ENCODE measurements around the gene URB1. TPM values are rescaled to one million over a fixed set of nuclear protein-coding genes. Genes with fewer than 3 reads are reported as not detected.

The URB1 gene
- total and polyA plus RNA-seq, 9 of the 15 experiments (the other 6 are each of a cell fraction or from before 2014, with no cell fraction given), result 0.97 to 53.6 (median 21.5) TPM

GRCh38 chr21:32309906-32310460, 82.8 kb downstream of the URB1 start:
- H3K9ac ChIP-seq (ENCODE audit: insufficient read depth in 1 of 2, low read depth in 2 of 2, low read length in 2 of 2), result no peak overlapping the region
- H4K20me1 ChIP-seq (replicated peaks; ENCODE audit: control insufficient read depth, insufficient read depth, low read length), result no peaks in the 10 kb centered on the region
- no peaks in the 10 kb centered on the region for H3K79me2 ChIP-seq (ENCODE audit: control insufficient read depth, insufficient read depth, low read length)
- CTCF ChIA-PET (ENCODE audit: low intra/inter-chr PET ratio), result no interaction called here
- H3K9me1 ChIP-seq (ENCODE audit: control insufficient read depth, insufficient read depth, low read length), result no peaks in the 10 kb centered on the region
- FAIRE-seq (no peak), DNase-seq (ENCODE audit: extremely low read depth in 1 of 4, low spot score in 3 of 4) (no peak), ATAC-seq (no peak)
- no peak overlapping the region for H2AFZ ChIP-seq (ENCODE audit: low read depth, low read length)
- TF ChIP-seq POLR2G (IDR thresholded peaks at IDR 0.05; ENCODE audit: low read depth, low read length), result no peak
- TF ChIP-seq THAP12 (CRISPR knock-in tag; IDR thresholded peaks at IDR 0.05), result no peak
- TF ChIP-seq EP300 (IDR thresholded peaks at IDR 0.05; ENCODE audit: low read length), result no peak
- TF ChIP-seq PCBP2 (IDR thresholded peaks at IDR 0.05; ENCODE audit: low read depth, low read length, poor library complexity, severe bottlenecking), result no peak
- no TSS peak for BruUV-seq (replicated peaks)
- in situ Hi-C loops (cut with MboI), result no loop called here
- H3K4me3 ChIP-seq, result no peak overlapping the region
- no peak overlapping the region for H3K4me2 ChIP-seq (ENCODE audit: insufficient read depth, low read length)
- no peaks in the 10 kb centered on the region; the same call in 1 of the 2 replicates for H3K9me3 ChIP-seq (replicated peaks; ENCODE audit: control insufficient read depth, insufficient read depth, low read depth, low read length)
- peaks cover 82% of the 10 kb centered on the region for H3K36me3 ChIP-seq (ENCODE audit: control insufficient read depth, insufficient read depth, low read length)
- no peaks in the 10 kb centered on the region for H3K27me3 ChIP-seq (ENCODE audit: control insufficient read depth in 2 of 2, insufficient read depth in 2 of 2, low read length in 2 of 2)
- H3K27ac ChIP-seq (ENCODE audit: extremely low read depth, low read depth, low read length), result no peak overlapping the region
- WGBS (ENCODE audit: insufficient coverage, low coverage, missing lambda C conversion rate), result 92% methylated on average over 6 of the region's 7 CpGs
- intact Hi-C loops (cut with micrococcal nuclease), result no loop called here
- H3K4me1 ChIP-seq (replicated peaks in 1 of 2; ENCODE audit: control insufficient read depth in 2 of 2, insufficient read depth in 2 of 2, low read length in 2 of 2), result peaks cover 0 to 6% of the 10 kb centered on the region in 2 experiments; a peak in 1 of 5 replicates
- POLR2A ChIA-PET, result interaction anchor here (1.1 kb wide), 2 partner anchors 14 to 45 kb away, joined by 3 read pairs; no protein-coding TSS in a partner anchor
